CD4-positive, alpha-beta T cell (primary cell): Measurements from ENCODE around the gene AHCYL2. TPM values are rescaled to one million over a fixed set of nuclear protein-coding genes. Genes with fewer than 3 reads are reported as not detected.

Source experiments
- ATAC-seq: fragments of 200-7000 bp; cut with Tn5 transposase; one replicate; pipeline ENCODE4 v1.10.0; 2022; ENCODE audit warnings: mild to moderate bottlenecking; ENCODE audit not compliant: poor library complexity
- CTCF ChIA-PET: fragments of 350-600 bp; sonication (Branson Sonifier 250); formaldehyde crosslinking; loops from one replicate; lab custom pipeline; 2021; ENCODE audit warnings: antibody characterized with exemption, inconsistent platforms; lab: Charles Lee
- POLR2A ChIA-PET: fragments of 350-600 bp; sonication (Branson Sonifier 250); formaldehyde crosslinking; loops from one replicate; lab custom pipeline; 2021; ENCODE audit warnings: antibody characterized with exemption, inconsistent platforms; lab: Charles Lee
- DNase-seq, 14 experiments: peaks; one replicate each; pipeline ENCODE4 v3.0.0-alpha.2; 2013 to 2020; ENCODE audit warnings: mixed read lengths in 2 of 14
- H3K27ac ChIP-seq, 2 donors: one replicate each; pipeline versions ENCODE4 v1.5.1 to v1.7.0; 2013; ENCODE audit warnings: low read length in 2 of 2, low read depth in 1 of 2, mild to moderate bottlenecking in 1 of 2
- H3K27me3 ChIP-seq, 2 experiments: 1 replicate in 1 of 2; 2 replicates in 1 of 2; pipeline versions ENCODE4 v1.6.1 to v1.7.0; 2013; ENCODE audit warnings: low read length in 2 of 2, control low read depth in 1 of 2, mild to moderate bottlenecking in 1 of 2, moderate library complexity in 1 of 2; ENCODE audit not compliant: insufficient read depth in 2 of 2, control insufficient read depth in 1 of 2
- H3K36me3 ChIP-seq: one replicate; pipeline ENCODE4 v1.6.1; 2013; ENCODE audit warnings: low read length, control low read depth; ENCODE audit not compliant: insufficient read depth
- H3K4me1 ChIP-seq: one replicate; pipeline ENCODE4 v1.6.1; 2013; ENCODE audit warnings: low read length, control low read depth; ENCODE audit not compliant: insufficient read depth
- H3K4me3 ChIP-seq: one replicate; pipeline ENCODE4 v1.5.1; 2013; ENCODE audit warnings: mild to moderate bottlenecking, low read length, moderate library complexity
- H3K9me3 ChIP-seq, 2 experiments: 1 replicate in 1 of 2; 2 replicates in 1 of 2; pipeline versions ENCODE4 v1.6.1 to v1.7.0; 2013; ENCODE audit warnings: low read length in 2 of 2, mild to moderate bottlenecking in 2 of 2, control low read depth in 1 of 2, moderate library complexity in 1 of 2; ENCODE audit not compliant: control insufficient read depth in 1 of 2, insufficient read depth in 1 of 2
- H3K27ac Mint-ChIP-seq: one replicate; pipeline ENCODE4 v1.8.0; 2020; ENCODE audit warnings: mixed read lengths
- H3K27me3 Mint-ChIP-seq: one replicate; pipeline ENCODE4 v1.8.0; 2021; ENCODE audit warnings: mixed read lengths
- H3K36me3 Mint-ChIP-seq: one replicate; pipeline ENCODE4 v1.8.0; 2021; ENCODE audit warnings: low read depth, mixed read lengths
- H3K4me1 Mint-ChIP-seq: one replicate; pipeline ENCODE4 v1.8.0; 2021; ENCODE audit warnings: low read depth, mixed read lengths
- H3K4me3 Mint-ChIP-seq: one replicate; pipeline ENCODE4 v1.8.0; 2020; ENCODE audit warnings: mild to moderate bottlenecking, mixed read lengths
- H3K9me3 Mint-ChIP-seq: one replicate; pipeline ENCODE4 v1.8.0; 2020; ENCODE audit warnings: mixed read lengths
- CTCF ChIP-seq: fragments of 200-600 bp; IDR thresholded peaks from one replicate; pipeline ENCODE4 v1.8.0; 2022; ENCODE audit warnings: antibody characterized with exemption, mild to moderate bottlenecking
- intact Hi-C, 2 experiments: fragments of 100-400 bp; cut with DNase I in 1 of 2; cut with micrococcal nuclease in 1 of 2; formaldehyde crosslinking; loops; one replicate each; pipeline versions ENCODE4 v1.15.1 to v1.9.0; 2023 to 2025; cut with DNase I, micrococcal nuclease
- total RNA-seq, 174 experiments: library from RNA in 2 of 174; stranded (reverse) in 2 of 174; gene quantifications; one replicate each; pipeline ENCODE4 v1.2.3 and lab custom pipeline; 2021 to 2026

Gene AHCYL2
- total RNA-seq, 2 experiments from 2014 or later, result 5.8 to 6.0 TPM

- no peak for TF ChIP-seq CTCF
- Histone ChIP-seq H3K36me3 (no peaks in the 10 kb centered on the region), H3K4me3 (no peak overlapping the region), H3K27me3 (no peaks in the 10 kb centered on the region), H3K4me1 (no peaks in the 10 kb centered on the region), H3K9me3 (no peaks in the 10 kb centered on the region), H3K27ac (no peak overlapping the region)
- H3K36me3 Mint-ChIP-seq, result no peaks in the 10 kb centered on the region
- H3K4me3 Mint-ChIP-seq, result no peak overlapping the region
- H3K4me1 Mint-ChIP-seq, result no peaks in the 10 kb centered on the region
- CTCF ChIA-PET, result interaction anchor here (0.6 kb wide), 1 partner anchor 17 kb away, joined by 3 read pairs; no protein-coding TSS in a partner anchor
- DNase-seq, result no peak
- ATAC-seq, result no peak
- no peak overlapping the region for H3K27ac Mint-ChIP-seq
- H3K9me3 Mint-ChIP-seq, result no peaks in the 10 kb centered on the region
- POLR2A ChIA-PET, result no interaction called here
- intact Hi-C loops, result no loop called here
- no peaks in the 10 kb centered on the region for H3K27me3 Mint-ChIP-seq
These were observed 136.9 kb downstream of the AHCYL2 start for GRCh38 chr7:129361771-129362170.

GRCh38 chr7:129362496-129362895 is 137.7 kb downstream of the AHCYL2 start:
- Mint-ChIP-seq H3K4me1 (peaks cover 3% of the 10 kb centered on the region), H3K36me3 (no peaks in the 10 kb centered on the region), H3K4me3 (no peak overlapping the region), H3K27ac (no peak overlapping the region), H3K9me3 (no peaks in the 10 kb centered on the region), H3K27me3 (no peaks in the 10 kb centered on the region)
- Histone ChIP-seq H3K27ac (no peak overlapping the region), H3K4me3 (no peak overlapping the region), H3K9me3 (no peaks in the 10 kb centered on the region), H3K4me1 (peaks cover 2% of the 10 kb centered on the region), H3K27me3 (no peaks in the 10 kb centered on the region), H3K36me3 (no peaks in the 10 kb centered on the region)
- ChIA-PET POLR2A (no interaction called here), CTCF (interaction anchor here (0.6 to 1.3 kb wide), 2 partner anchors 14 to 16 kb away, joined by 3 read pairs; no protein-coding TSS in a partner anchor)
- intact Hi-C loops, result no loop called here
- TF ChIP-seq CTCF, result no peak
- DNase-seq, result no peak
- ATAC-seq, result no peak

GRCh38 chr7:129367349-129367699 is 142.5 kb downstream of the AHCYL2 start:
- Mint-ChIP-seq H3K27me3 (no peaks in the 10 kb centered on the region), H3K9me3 (no peaks in the 10 kb centered on the region), H3K4me3 (no peak overlapping the region), H3K4me1 (peaks cover 15% of the 10 kb centered on the region), H3K27ac (no peak overlapping the region), H3K36me3 (no peaks in the 10 kb centered on the region)
- no peak for ATAC-seq
- no peak overlapping the region for H3K27ac ChIP-seq
- ChIA-PET POLR2A (interaction anchor here (1.0 to 1.1 kb wide), 5 partner anchors 8 to 271 kb away, joined by 3 to 9 read pairs (median 3); no protein-coding TSS in a partner anchor), CTCF (interaction anchor here (0.8 to 2.7 kb wide), 17 partner anchors 8 to 643 kb away, joined by 3 to 35 read pairs (median 4); partner anchors contain the start of gene STRIP2)
- no peaks in the 10 kb centered on the region for H3K9me3 ChIP-seq
- peaks cover 15% of the 10 kb centered on the region for H3K4me1 ChIP-seq
- DNase-seq, result no peak
- no peaks in the 10 kb centered on the region for H3K36me3 ChIP-seq
- intact Hi-C loops, result loop anchor here (1.0 to 5.0 kb wide), 7 partner anchors 105 to 645 kb away; no protein-coding TSS in a partner anchor
- no peak overlapping the region for H3K4me3 ChIP-seq
- no peaks in the 10 kb centered on the region for H3K27me3 ChIP-seq
- no peak for TF ChIP-seq CTCF
